Cardiac fibroblast (primary cell): ENCODE data around the gene TDRD7.
A peak's percentile ranks its signal among the peaks of the same experiment; 100 is the strongest.

Source experiments
- DNase-seq, 2 donors: peaks; one replicate each; pipeline versions ENCODE4 v3.0.0 to v3.0.0-alpha.2; 2010; ENCODE audit warnings: low read depth in 2 of 2
- H3K4me3 ChIP-seq, 2 donors: replicated peaks in 1 of 2; 1 replicate in 1 of 2; 2 replicates in 1 of 2; pipeline ENCODE4 v1.5.1; 2011; ENCODE audit warnings: low read depth in 2 of 2, low read length in 2 of 2, mild to moderate bottlenecking in 2 of 2, moderate library complexity in 1 of 2
- CTCF ChIP-seq: IDR thresholded peaks from one replicate; pipeline ENCODE4 v1.5.1; 2011; ENCODE audit warnings: low read depth, mild to moderate bottlenecking, low read length, inconsistent platforms

TDRD7 gene

GRCh38 chr9:97425336-97425972, 13.6 kb downstream of the TDRD7 start:
- H3K4me3 ChIP-seq = no peak overlapping the region
- no peak for DNase-seq
- TF ChIP-seq CTCF = no peak

- no peak overlapping the region for H3K4me3 ChIP-seq
- no peak for TF ChIP-seq CTCF
- peak in 1 of 2 donors; percentile 27 for DNase-seq
Observed at GRCh38 chr9:97425973-97426336, 14.1 kb downstream of the TDRD7 start.

- no peak for TF ChIP-seq CTCF
- no peak overlapping the region for H3K4me3 ChIP-seq
- no peak for DNase-seq
Observed at GRCh38 chr9:97427885-97428284, 16.0 kb downstream of the TDRD7 start.

GRCh38 chr9:97430316-97431043, 18.6 kb downstream of the TDRD7 start:
- TF ChIP-seq CTCF = no peak
- DNase-seq = no peak
- no peak overlapping the region for H3K4me3 ChIP-seq

- DNase-seq = no peak
- TF ChIP-seq CTCF = no peak
- H3K4me3 ChIP-seq = no peak overlapping the region
Observed at GRCh38 chr9:97431044-97431441, 19.1 kb downstream of the TDRD7 start.

- no peak overlapping the region for H3K4me3 ChIP-seq
- no peak for DNase-seq
- TF ChIP-seq CTCF = no peak
Observed at GRCh38 chr9:97431549-97432143, 19.8 kb downstream of the TDRD7 start.
